GM20000 (cell line): ENCODE measurements around the gene TUFT1.

ENCODE experiments used
- DNase-seq: peaks from one replicate; pipeline ENCODE4 v3.0.0; 2012; ENCODE audit warnings: low spot score
- TF ChIP-seq, protein P1 (sequence below): IDR thresholded peaks from 2 replicates; pipeline ENCODE4 v1.5.1; 2012; ENCODE audit warnings: mild to moderate bottlenecking, control low read depth; ENCODE audit errors: extremely low read depth, missing control alignments

TUFT1 gene

GRCh38 chr1:151509350-151510019 lies 30.6 kb upstream of the TUFT1 start:
- no peak for DNase-seq
- TF ChIP-seq, protein P1, sequence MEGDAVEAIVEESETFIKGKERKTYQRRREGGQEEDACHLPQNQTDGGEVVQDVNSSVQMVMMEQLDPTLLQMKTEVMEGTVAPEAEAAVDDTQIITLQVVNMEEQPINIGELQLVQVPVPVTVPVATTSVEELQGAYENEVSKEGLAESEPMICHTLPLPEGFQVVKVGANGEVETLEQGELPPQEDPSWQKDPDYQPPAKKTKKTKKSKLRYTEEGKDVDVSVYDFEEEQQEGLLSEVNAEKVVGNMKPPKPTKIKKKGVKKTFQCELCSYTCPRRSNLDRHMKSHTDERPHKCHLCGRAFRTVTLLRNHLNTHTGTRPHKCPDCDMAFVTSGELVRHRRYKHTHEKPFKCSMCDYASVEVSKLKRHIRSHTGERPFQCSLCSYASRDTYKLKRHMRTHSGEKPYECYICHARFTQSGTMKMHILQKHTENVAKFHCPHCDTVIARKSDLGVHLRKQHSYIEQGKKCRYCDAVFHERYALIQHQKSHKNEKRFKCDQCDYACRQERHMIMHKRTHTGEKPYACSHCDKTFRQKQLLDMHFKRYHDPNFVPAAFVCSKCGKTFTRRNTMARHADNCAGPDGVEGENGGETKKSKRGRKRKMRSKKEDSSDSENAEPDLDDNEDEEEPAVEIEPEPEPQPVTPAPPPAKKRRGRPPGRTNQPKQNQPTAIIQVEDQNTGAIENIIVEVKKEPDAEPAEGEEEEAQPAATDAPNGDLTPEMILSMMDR = no peak

- TF ChIP-seq, protein P1 = no peak
- no peak for DNase-seq
These were observed 30.1 kb upstream of the TUFT1 start for GRCh38 chr1:151510020-151510405.

- DNase-seq = no peak
- TF ChIP-seq, protein P1 = no peak
These were observed 29.5 kb upstream of the TUFT1 start for GRCh38 chr1:151510614-151510956.

GRCh38 chr1:151510957-151511635 lies 29.0 kb upstream of the TUFT1 start, which contains the start of gene CGN:
CGN (plus strand) TSS chr1:151511387; CDS start chr1:151518520, 7,133 bp downstream.
- TF ChIP-seq, protein P1 = no peak

DNA sequence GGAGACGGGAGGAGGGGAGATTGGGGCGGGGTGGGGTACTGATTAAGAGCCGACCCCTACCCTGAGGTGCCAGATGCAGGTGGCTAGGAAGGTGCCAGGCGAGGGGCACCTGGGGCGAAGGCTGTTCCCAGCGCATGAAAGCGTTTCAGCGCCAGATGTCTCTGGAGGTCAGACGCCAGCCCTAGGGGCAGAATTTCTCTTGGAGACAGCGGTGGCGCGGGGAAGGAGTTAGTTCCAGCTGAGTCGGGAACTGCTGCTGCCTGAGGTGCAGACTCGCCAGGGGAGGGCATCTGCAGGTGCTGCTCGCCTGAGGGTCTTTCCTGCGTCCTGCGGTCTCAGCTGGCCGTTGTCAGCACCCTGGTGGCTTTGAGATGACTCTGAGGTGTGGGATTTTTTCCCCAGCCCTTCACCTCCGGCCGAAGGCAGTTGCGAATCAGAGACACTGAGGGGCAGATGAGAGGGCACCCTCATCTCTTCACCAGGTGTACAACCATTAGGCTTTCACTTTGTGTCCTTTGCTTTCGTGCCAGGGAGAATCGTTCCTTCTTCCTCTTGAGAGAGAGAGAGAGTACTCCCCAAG lies 28.4 kb upstream of the TUFT1 start:
- TF ChIP-seq, protein P1 = no peak
- DNase-seq = peak; percentile 42

More at GRCh38 chr1:151510957-151511635, 29.0 kb upstream of the TUFT1 start, which contains the start of gene CGN:
- peak; percentile 88 for DNase-seq

DNA sequence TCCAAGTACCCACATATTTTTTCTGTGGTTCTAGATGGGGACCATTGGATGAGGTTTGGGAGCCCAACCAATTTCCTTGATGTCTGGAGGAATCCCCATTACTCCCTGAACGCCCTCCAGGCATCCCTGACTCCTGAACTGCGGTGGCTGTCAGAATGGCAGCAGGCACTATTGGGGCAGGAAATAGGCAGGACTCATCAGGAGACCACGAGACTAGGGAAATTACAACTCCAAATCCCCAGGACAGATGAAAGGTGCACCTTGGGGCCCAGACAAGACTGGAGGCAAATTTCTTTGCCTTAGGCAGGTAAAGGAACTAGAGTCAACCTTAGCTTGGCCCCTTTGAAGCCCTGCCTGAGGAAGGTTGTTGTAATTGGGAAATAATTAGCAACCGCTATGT lies 27.8 kb upstream of the TUFT1 start:
- TF ChIP-seq, protein P1 = no peak
- no peak for DNase-seq
